Prostate gland (tissue), 2 donors: ENCODE results near the gene BMP4. TPM values are rescaled to one million over a fixed set of nuclear protein-coding genes. Genes with fewer than 3 reads are reported as not detected.

Experiments used
- DNase-seq: peaks from one replicate; pipeline ENCODE4 v3.0.0-alpha.2; 2019; ENCODE audit warnings: low spot score
- H3K27ac ChIP-seq, 2 donors: fragments of 200-600 bp; sonication (generic); 2 replicates each; pipeline ENCODE4 v1.5.1; 2017 to 2019
- H3K27me3 ChIP-seq: fragments of 200-600 bp; sonication (generic); replicated peaks from 2 replicates; pipeline ENCODE4 v1.5.1; 2019; ENCODE audit not compliant: insufficient read depth
- H3K36me3 ChIP-seq, 2 donors: fragments of 200-600 bp; sonication (generic); 1 replicate in 1 of 2; 2 replicates in 1 of 2; pipeline versions ENCODE4 v1.5.1 to v1.8.1; 2017 to 2019
- H3K4me1 ChIP-seq: fragments of 200-600 bp; sonication (generic); replicated peaks from 2 replicates; pipeline ENCODE4 v1.5.1; 2019
- H3K4me3 ChIP-seq, 2 donors: fragments of 200-600 bp; sonication (generic); 2 replicates each; pipeline ENCODE4 v1.5.1; 2017 to 2019
- H3K9me3 ChIP-seq: fragments of 200-600 bp; sonication (generic); 2 replicates; pipeline ENCODE4 v1.5.1; 2017
- POLR2A ChIP-seq: fragments of 450-650 bp; IDR thresholded peaks from one replicate; pipeline ENCODE4 v1.6.1; 2016; ENCODE audit warnings: antibody characterized with exemption, mild to moderate bottlenecking
- POLR2AphosphoS5 ChIP-seq: sonication (generic); formaldehyde crosslinking; IDR thresholded peaks from one replicate; pipeline ENCODE4 v1.6.1; 2017; ENCODE audit warnings: antibody characterized with exemption
- WGBS: methylation state at CpG from one replicate; pipeline ENCODE4 v1.1.5; 2018; 5-methylcytosine and 5-hydroxymethylcytosine counted together
- intact Hi-C: fragments of 100-400 bp; cut with DNase I; formaldehyde crosslinking; loops from one replicate; pipeline ENCODE4 v1.14.2; 2022
- total RNA-seq, 2 donors: library from RNA; depleted of rRNA; stranded (reverse); fragments of >200 nt; gene quantifications; one replicate each; pipeline ENCODE4 v1.1.0, GENCODE V29; 2016
- TF ChIP-seq, protein P1 (sequence below), 4 experiments: fragments of 200-600 bp in 2 of 4; fragments of 450-650 bp in 2 of 4; sonication (generic) in 2 of 4; IDR thresholded peaks; 1 replicate in 3 of 4; 2 replicates in 1 of 4; pipeline ENCODE4 v1.5.1; 2016 to 2019; ENCODE audit warnings: antibody characterized with exemption in 4 of 4, mild to moderate bottlenecking in 2 of 4, moderate library complexity in 2 of 4

BMP4 gene
- total RNA-seq, 2 donors from 2014 or later, result 8.8 to 11.2 TPM

- Histone ChIP-seq H3K4me3 (no peak overlapping the region), H3K4me1 (no peaks in the 10 kb centered on the region), H3K27ac (no peak overlapping the region), H3K36me3 (no peaks in the 10 kb centered on the region), H3K9me3 (no peaks in the 10 kb centered on the region), H3K27me3 (no peaks in the 10 kb centered on the region)
- no peak for TF ChIP-seq POLR2AphosphoS5
- WGBS, result 87% methylated on average over 4 of the region's 4 CpGs
- intact Hi-C loops, result no loop called here
- no peak for DNase-seq
Observed at GRCh38 chr14:53964249-53964648, 7.6 kb upstream of the BMP4 start.

DNA sequence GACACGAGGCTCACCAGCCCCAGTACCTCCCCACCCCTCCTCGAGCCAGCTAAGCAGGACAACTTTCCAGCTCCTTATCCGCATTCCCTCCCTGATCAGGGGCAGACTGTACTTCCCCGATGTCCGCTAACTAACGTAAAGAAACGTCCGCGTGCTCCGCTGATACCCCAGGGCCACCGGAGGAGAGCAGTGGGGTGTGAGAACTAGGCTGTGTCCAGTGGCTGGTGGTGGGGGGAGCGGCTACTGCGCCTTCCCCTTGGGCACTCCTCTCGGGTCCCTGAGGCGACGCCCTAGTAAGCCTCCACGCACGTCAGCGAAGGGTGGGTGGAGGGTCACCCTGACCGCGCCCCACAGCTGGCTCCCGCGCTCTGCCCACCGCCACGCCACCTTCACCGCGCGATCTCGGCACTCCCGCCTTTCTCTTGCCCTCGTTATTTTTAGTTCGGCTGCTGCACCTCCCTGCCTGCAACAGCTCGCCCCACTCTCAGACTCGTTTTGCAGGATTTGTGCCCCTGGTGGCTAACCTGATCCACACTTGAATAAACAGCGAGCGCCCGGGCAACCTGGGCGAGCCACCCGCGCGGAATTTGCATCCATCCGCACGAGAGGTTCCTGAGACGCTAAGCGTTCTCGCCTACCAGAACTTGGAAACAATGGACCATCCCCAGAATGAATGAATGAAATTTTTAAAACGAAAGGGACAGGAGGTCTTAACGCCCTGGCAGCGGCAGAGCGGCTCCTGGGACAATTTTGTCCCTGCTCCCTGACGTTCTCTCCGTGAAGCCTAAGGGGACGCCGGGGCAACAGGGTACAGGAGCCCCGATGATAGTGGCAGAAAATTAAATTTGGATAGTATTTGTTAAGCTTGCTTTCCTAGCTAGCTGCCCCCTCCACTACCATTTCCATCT is 6.9 kb upstream of the BMP4 start:
- Histone ChIP-seq H3K4me3 (peak overlapping the region; percentile 23 to 36), H3K36me3 (no peaks in the 10 kb centered on the region), H3K4me1 (no peaks in the 10 kb centered on the region), H3K9me3 (no peaks in the 10 kb centered on the region), H3K27ac (no peak overlapping the region), H3K27me3 (no peaks in the 10 kb centered on the region)
- TF ChIP-seq POLR2A, result no peak
- TF ChIP-seq, protein P1, sequence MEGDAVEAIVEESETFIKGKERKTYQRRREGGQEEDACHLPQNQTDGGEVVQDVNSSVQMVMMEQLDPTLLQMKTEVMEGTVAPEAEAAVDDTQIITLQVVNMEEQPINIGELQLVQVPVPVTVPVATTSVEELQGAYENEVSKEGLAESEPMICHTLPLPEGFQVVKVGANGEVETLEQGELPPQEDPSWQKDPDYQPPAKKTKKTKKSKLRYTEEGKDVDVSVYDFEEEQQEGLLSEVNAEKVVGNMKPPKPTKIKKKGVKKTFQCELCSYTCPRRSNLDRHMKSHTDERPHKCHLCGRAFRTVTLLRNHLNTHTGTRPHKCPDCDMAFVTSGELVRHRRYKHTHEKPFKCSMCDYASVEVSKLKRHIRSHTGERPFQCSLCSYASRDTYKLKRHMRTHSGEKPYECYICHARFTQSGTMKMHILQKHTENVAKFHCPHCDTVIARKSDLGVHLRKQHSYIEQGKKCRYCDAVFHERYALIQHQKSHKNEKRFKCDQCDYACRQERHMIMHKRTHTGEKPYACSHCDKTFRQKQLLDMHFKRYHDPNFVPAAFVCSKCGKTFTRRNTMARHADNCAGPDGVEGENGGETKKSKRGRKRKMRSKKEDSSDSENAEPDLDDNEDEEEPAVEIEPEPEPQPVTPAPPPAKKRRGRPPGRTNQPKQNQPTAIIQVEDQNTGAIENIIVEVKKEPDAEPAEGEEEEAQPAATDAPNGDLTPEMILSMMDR (IDR thresholded peaks at IDR 0.05), result peak in 3 of 4 experiments; percentile 45 to 66 (median 60)
- peak; percentile 39 for TF ChIP-seq POLR2AphosphoS5
- DNase-seq, result peak; percentile 65
- intact Hi-C loops, result no loop called here
- WGBS, result 10% methylated on average over 55 of the region's 55 CpGs

- no peaks in the 10 kb centered on the region for H3K36me3 ChIP-seq
- no peaks in the 10 kb centered on the region for H3K9me3 ChIP-seq
- no peaks in the 10 kb centered on the region for H3K4me1 ChIP-seq
- no peak for TF ChIP-seq POLR2AphosphoS5
- TF ChIP-seq, protein P1 (IDR thresholded peaks at IDR 0.05), result no peak
- TF ChIP-seq POLR2A, result no peak
- intact Hi-C loops, result no loop called here
- H3K4me3 ChIP-seq, result peak overlapping the region in 1 of 2 donors; percentile 36
- DNase-seq, result no peak
- H3K27me3 ChIP-seq, result no peaks in the 10 kb centered on the region
- no peak overlapping the region for H3K27ac ChIP-seq
- WGBS, result 73% methylated on average over 6 of the region's 6 CpGs
Observed at GRCh38 chr14:53962953-53963319, 6.3 kb upstream of the BMP4 start.

DNA sequence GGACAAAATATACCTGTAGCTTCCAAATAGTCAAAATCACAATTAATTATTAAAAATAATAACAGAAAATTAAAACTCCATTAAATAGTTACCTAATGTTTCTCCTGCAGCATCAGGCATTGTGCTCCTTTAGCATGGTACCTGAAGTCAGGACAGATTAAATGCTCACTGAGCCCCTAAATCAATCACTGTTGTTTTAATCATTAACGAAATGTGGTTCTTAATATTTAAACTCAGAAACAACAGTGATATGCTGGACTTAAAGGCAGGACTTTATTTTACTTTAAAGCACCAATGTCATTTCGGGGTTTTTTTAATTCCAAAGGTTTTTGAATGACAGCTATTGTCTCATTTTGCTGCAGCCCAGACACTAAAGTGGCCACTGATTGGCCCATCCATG is 2.0 kb upstream of the BMP4 start:
- Histone ChIP-seq H3K27me3 (no peaks in the 10 kb centered on the region), H3K4me1 (no peaks in the 10 kb centered on the region), H3K27ac (no peak overlapping the region), H3K4me3 (no peak overlapping the region), H3K36me3 (no peaks in the 10 kb centered on the region), H3K9me3 (no peaks in the 10 kb centered on the region)
- intact Hi-C loops, result loop anchor here (10.0 kb wide), 1 partner anchor 664 kb away; no protein-coding TSS in a partner anchor
- 91% methylated on average over 2 of the region's 2 CpGs for WGBS
- TF ChIP-seq, protein P1 (IDR thresholded peaks at IDR 0.05), result no peak
- TF ChIP-seq POLR2AphosphoS5, result no peak
- TF ChIP-seq POLR2A, result no peak
- no peak for DNase-seq

- H3K4me1 ChIP-seq, result no peaks in the 10 kb centered on the region
- TF ChIP-seq POLR2AphosphoS5 (no peak), POLR2A (no peak)
- TF ChIP-seq, protein P1 (IDR thresholded peaks at IDR 0.05), result no peak
- H3K27me3 ChIP-seq, result no peaks in the 10 kb centered on the region
- no peak overlapping the region for H3K4me3 ChIP-seq
- no peaks in the 10 kb centered on the region for H3K9me3 ChIP-seq
- intact Hi-C loops, result loop anchor here (2.0 to 10.0 kb wide), 2 partner anchors 217 to 663 kb away; no protein-coding TSS in a partner anchor
- no peak for DNase-seq
- no peaks in the 10 kb centered on the region for H3K36me3 ChIP-seq
- peak overlapping the region in 1 of 2 donors; percentile 87 for H3K27ac ChIP-seq
Observed at GRCh38 chr14:53957739-53958138, 1.1 kb upstream of the BMP4 start.
